ENCODE data around the gene PYGL. TPM values are rescaled to one million over a fixed set of nuclear protein-coding genes. Genes with fewer than 3 reads are reported as not detected.

PYGL gene
- total RNA-seq, 1 donor from 2014 or later = 21.1 TPM

GRCh38 chr14:50954811-50955372 lies 10.6 kb upstream of the PYGL start:
- H3K27ac Mint-ChIP-seq (ENCODE audit: unreplicated experiment) = no peak overlapping the region

DNA sequence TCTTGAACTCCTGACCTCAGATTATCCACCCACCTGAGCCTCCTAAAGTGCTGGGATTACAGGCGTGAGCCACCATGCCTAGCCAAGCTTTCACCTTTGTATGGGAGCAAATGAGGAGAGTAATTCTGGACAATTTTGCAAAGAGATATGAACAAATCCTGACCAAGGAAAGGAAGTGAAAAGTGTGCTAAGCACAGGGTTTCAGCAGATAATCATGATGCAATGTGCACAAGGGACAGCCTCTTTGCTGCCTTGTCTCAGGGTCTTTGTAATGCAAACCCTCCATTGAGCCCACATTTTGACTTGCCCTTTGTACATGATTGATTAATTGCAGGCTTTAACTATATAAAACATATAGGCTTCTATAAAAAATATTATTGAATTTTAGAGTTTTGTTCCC lies 9.2 kb upstream of the PYGL start:
- Mint-ChIP-seq H3K27ac (ENCODE audit: unreplicated experiment) (no peak overlapping the region), H3K4me1 (ENCODE audit: unreplicated experiment) (no peaks in the 10 kb centered on the region), H3K27me3 (ENCODE audit: unreplicated experiment) (no peaks in the 10 kb centered on the region), H3K36me3 (ENCODE audit: low read depth, unreplicated experiment) (no peaks in the 10 kb centered on the region), H3K9me3 (ENCODE audit: unreplicated experiment) (no peaks in the 10 kb centered on the region), H3K4me3 (ENCODE audit: unreplicated experiment) (no peak overlapping the region)
- no peak for DNase-seq (ENCODE audit: low spot score)
- TF ChIP-seq CTCF (IDR thresholded peaks at IDR 0.05; ENCODE audit: unreplicated experiment) = no peak

More at GRCh38 chr14:50954811-50955372, 10.6 kb upstream of the PYGL start:
- TF ChIP-seq CTCF (IDR thresholded peaks at IDR 0.05; ENCODE audit: unreplicated experiment) = peak; percentile 57
- Mint-ChIP-seq H3K36me3 (ENCODE audit: low read depth, unreplicated experiment) (no peaks in the 10 kb centered on the region), H3K4me1 (ENCODE audit: unreplicated experiment) (no peaks in the 10 kb centered on the region), H3K27me3 (ENCODE audit: unreplicated experiment) (no peaks in the 10 kb centered on the region), H3K4me3 (ENCODE audit: unreplicated experiment) (no peak overlapping the region), H3K9me3 (ENCODE audit: unreplicated experiment) (no peaks in the 10 kb centered on the region)
- DNase-seq (ENCODE audit: low spot score) = no peak

DNA sequence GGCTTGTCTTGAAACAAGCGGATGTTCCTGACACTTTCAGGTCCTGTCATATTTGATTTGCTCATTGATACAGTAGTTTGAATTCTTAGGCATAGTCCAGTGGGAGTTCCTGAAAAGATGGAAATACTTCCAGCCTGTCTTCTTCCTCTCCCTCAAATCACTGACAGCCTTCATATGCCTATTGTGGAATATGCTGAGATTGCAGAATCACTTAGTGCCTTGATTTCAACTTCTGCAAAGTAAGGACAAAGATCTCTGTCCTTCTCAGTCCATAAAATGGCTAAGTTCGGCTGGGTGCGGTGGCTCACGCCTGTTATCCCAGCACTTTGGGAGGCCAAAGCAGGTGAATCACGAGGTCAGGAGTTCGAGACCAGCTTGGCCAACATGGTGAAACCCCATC lies 6.7 kb upstream of the PYGL start:
- TF ChIP-seq CTCF (IDR thresholded peaks at IDR 0.05; ENCODE audit: unreplicated experiment) = no peak
- no peaks in the 10 kb centered on the region for H3K36me3 Mint-ChIP-seq (ENCODE audit: low read depth, unreplicated experiment)
- no peak overlapping the region for H3K4me3 Mint-ChIP-seq (ENCODE audit: unreplicated experiment)
- peaks cover 2% of the 10 kb centered on the region for H3K27me3 Mint-ChIP-seq (ENCODE audit: unreplicated experiment)
- no peak overlapping the region for H3K27ac Mint-ChIP-seq (ENCODE audit: unreplicated experiment)
- no peak for DNase-seq (ENCODE audit: low spot score)
- no peaks in the 10 kb centered on the region for H3K9me3 Mint-ChIP-seq (ENCODE audit: unreplicated experiment)
- H3K4me1 Mint-ChIP-seq (ENCODE audit: unreplicated experiment) = no peaks in the 10 kb centered on the region

- H3K36me3 Mint-ChIP-seq (ENCODE audit: low read depth, unreplicated experiment) = no peaks in the 10 kb centered on the region
- no peak for DNase-seq (ENCODE audit: low spot score)
- no peak for TF ChIP-seq CTCF (IDR thresholded peaks at IDR 0.05; ENCODE audit: unreplicated experiment)
- peaks cover 6% of the 10 kb centered on the region for H3K27me3 Mint-ChIP-seq (ENCODE audit: unreplicated experiment)
- peaks cover 4% of the 10 kb centered on the region for H3K4me1 Mint-ChIP-seq (ENCODE audit: unreplicated experiment)
- no peak overlapping the region for H3K27ac Mint-ChIP-seq (ENCODE audit: unreplicated experiment)
- no peaks in the 10 kb centered on the region for H3K9me3 Mint-ChIP-seq (ENCODE audit: unreplicated experiment)
- H3K4me3 Mint-ChIP-seq (ENCODE audit: unreplicated experiment) = no peak overlapping the region
Observed at GRCh38 chr14:50948205-50948604, 3.9 kb upstream of the PYGL start.

GRCh38 chr14:50947446-50947845 lies 3.2 kb upstream of the PYGL start:
- DNase-seq (ENCODE audit: low spot score) = no peak
- Mint-ChIP-seq H3K36me3 (ENCODE audit: low read depth, unreplicated experiment) (no peaks in the 10 kb centered on the region), H3K27me3 (ENCODE audit: unreplicated experiment) (peaks cover 6% of the 10 kb centered on the region), H3K9me3 (ENCODE audit: unreplicated experiment) (no peaks in the 10 kb centered on the region), H3K4me1 (ENCODE audit: unreplicated experiment) (peaks cover 7% of the 10 kb centered on the region), H3K4me3 (ENCODE audit: unreplicated experiment) (no peak overlapping the region), H3K27ac (ENCODE audit: unreplicated experiment) (no peak overlapping the region)
- TF ChIP-seq CTCF (IDR thresholded peaks at IDR 0.05; ENCODE audit: unreplicated experiment) = no peak
